DMS53 treated with DMSO at 0.1 percent for 48 hours (cell line): ENCODE results near the gene LPGAT1.

ENCODE experiments used
- DNase-seq: peaks from one replicate; lab custom pipeline; 2025; ENCODE audit not compliant: unreplicated experiment; lab: John Stamatoyannopoulos, UW

LPGAT1 gene

DNA sequence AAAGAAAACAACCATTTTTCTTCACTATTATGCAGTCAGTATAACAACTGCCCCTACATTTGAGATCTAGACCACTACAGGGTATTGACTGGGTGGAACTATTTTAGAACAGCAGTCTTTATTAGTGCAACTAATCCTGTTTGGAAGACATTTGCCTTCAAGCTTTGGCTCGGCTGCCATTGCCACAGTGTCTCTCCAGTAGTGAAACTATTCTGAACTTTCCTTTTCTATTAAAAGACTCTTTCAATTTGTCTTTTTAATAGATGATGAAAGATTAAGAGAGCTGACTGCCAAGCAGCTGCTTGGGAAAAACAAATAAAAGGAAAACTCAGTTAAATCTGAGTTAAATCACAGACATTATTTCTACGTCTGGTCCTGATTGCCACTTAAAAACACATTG, 49.3 kb downstream of the LPGAT1 start:
- DNase-seq, result no peak

DNA sequence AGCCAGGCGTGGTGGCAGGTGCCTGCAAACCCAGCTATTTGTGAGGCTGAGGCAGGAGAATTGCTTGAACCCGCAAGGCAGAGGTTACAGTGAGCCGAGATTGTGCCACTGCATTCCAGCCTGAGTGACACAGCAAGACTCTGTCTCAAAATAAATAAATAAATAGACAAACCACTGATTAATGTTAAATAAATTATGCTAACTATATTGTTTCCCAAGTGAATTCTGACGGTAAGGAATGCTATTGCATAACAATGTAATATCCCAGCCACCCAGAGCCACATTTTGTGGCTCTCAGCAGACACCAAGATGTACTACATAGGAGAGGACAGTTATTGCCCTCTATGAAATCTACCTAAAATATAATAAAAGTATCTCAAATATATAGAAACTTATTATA, 55.4 kb downstream of the LPGAT1 start:
- no peak for DNase-seq

DNA sequence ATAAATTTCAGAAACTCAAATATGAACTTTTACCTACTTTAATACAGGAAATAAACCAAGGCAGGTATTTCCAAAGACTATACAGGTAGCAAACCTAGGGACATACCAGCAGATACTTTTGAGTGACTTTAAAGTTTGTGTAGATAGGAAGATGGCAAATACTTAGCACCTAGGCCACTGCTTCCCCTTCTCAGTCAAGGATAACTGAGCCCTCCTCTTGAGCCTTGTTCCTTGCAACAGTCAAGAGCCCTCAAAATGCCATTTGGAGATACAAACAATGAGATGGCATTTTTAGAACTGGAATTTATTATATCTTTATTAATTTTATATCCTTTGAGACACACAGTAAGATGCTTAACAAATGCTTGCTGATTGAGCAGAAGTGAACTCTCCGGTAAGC, 65.9 kb downstream of the LPGAT1 start:
- no peak for DNase-seq

DNA sequence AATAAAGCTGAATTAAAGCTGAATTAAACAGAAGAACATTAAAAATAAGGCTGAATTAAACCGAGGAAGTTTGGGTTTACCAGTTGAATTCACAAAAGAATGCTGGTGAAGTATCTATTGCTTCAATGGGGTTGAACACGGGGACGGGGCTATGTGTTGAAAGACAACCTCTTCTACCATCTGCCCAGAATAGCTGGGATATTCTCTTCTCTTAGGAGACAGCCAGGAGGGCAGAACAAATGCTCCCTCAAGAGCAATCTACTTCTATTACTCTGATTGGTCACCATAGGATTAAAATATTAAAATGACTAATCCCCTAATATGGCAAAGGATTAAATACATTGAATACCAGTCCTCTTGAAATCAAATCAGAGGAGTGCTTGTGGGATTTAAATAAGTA, 68.4 kb downstream of the LPGAT1 start:
- DNase-seq, result no peak

DNA sequence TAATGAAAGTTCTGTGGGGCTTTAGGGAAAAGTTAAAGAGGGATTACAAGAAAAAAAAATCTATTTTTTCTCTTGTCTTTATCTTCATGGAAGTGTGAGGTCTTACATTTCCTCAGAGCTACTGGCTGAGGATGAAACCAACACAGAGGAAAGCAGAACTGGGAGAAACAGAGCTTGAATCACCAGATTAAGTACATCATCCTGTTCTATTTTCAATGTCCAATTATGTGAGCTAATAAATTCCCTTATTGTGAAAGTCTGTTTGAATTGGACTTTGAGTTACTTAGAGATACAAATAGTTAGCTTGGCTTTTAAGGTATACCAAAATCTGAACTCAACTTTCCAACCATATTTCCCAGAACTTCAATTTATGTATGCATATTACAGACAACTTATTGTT, 69.2 kb downstream of the LPGAT1 start:
- DNase-seq, result no peak

DNA sequence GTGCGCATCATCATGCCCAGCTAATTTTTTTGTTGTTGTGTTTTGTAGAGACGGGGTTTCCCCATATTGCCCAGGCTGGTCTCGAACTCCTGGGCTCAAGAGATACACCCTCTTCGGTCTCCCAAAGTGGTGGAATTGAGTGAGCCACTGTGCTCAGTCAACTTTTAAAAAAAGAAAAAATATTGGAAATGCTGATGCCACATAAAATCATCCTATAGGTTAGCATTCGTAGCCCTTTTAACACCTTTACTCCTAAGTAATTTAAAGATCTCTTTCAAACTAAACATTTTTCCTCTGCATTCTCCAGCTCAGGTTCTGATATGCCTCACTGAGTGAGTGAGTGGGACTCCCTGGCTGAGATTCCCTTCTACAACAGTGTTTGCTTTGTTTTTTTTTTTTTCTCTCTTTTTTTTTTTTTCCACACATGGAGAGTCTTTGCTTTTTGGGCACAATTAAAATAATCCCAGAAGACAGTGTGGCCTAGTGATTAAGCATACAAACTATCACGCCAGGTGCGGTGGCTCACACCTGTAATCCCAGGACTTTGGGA, 74.0 kb downstream of the LPGAT1 start:
- no peak for DNase-seq

DNA sequence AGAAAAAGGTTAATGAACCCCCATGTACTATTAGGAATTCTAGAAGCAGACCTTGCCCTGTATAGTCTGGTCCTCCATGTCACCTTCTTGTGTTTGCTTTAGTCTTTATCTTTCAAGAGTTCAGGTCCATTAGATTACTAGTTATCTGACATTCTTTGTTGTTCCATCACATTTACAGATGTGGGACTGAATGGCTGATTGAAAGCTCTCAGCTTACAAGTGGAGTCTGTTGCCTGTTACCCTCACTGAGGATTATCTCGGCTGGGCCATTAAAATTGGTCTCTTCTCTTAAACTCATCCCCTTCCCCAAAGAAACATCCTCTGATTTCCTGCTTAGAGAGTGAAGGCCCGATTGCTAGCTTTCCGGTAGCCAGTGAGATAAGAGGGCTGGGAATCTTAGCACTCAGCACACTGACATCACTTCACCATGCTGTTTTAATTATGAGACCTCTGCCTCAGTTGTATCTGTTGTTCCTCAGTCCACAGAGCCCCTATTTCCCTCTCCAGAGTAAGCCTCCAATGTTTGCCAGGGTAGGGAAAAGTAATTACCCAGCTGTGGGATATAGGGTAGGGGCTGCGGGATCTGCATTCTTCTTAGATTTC, 76.8 kb downstream of the LPGAT1 start:
- DNase-seq, result no peak

DNA sequence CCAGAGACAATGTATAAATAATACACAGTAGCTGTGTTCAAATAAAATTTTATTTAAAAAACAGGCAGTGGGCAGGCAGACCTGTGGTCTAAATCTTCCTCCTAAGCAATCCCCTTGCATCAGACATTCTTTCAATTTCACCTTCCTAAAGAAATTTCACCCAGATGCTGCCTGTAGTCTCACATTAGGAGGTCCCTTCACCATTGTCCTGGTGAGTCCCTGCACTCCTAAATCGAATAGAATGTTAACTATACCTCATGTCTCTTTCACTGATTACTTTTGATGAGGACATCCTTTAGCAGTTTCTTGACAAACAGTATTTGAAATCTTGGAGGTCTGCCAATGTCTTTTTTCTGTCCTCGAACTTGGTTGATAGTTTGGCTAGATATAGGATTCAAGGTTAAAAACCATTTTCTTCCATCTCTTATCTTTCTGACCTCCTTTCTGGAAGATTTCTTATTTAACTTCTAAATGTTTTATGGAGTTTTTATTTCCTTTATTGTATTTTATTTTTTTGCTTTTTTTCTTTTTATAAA, 77.5 kb downstream of the LPGAT1 start:
- DNase-seq, result no peak

DNA sequence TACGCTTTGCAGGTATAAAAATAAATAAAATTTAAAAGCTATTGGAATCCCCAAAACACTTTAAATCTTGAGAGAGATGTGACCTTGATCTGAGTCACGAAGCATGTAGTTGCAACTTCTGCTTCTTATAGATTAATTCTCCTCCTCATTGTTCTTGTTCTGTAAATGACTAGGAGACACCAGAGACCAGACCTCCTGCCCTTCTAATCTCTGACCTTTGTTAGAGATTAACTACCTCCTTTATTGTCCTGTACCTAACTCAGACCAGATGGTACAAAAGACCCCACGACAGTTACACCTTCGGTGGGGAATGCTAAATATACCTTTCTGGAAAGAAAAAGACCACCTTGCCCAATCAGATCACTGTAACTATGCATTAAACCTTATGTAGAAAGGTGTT, 78.2 kb downstream of the LPGAT1 start:
- no peak for DNase-seq

DNA sequence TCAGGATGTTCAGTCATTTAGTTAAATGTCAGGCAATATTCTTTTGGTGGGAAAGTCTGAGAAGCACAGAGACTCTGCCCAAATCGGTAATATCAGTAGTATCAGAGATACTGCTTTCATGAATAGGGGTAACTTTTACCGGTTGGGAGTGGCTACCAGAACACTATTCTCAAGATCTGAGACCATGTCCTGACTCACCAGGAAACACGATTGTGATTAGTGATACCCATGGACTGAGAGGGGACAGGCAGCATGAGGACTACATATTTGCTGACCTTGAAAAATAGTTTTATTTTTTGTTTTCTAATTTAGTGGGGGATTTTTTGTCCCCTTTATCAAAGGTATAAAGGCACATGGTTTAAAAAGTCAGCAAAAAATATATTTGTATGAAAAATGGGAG, 79.1 kb downstream of the LPGAT1 start:
- DNase-seq, result no peak

DNA sequence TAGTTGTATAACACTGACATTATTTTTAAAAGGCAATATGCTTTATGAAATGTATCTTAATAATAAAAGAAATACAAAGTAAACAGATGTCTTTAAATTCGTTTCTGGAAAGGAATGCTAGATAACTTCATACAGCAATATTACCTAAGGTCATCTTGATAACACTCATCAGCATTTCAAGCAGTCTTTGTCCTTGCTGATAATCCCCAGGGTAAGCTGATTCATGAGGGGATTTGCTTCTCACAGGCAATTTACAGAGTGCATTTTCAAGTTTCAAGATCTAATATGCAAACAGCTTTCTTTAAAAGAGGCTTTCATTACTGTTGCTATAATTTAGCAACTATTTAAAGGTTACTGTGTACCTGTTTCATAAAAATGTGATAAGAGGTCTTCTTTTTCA, 80.0 kb downstream of the LPGAT1 start:
- no peak for DNase-seq

DNA sequence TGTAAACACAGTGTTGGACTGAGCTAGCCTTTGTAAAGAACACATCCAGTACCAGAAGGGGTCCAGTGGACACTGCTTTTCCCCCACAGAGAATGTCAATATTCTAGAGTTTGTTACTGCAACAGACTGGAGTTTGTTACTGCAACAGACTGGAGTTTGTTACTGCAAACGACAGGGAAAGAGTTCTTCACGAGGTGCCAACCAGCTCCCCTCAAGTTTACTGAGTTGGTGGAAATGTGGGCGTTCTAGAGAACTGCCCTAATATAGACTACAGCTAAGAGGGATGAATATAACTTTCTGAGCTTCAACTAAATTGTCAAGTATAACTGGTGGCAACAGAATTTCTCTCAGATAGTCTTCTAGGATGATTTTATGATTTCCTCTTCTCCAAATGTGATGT, 81.3 kb downstream of the LPGAT1 start:
- no peak for DNase-seq

DNA sequence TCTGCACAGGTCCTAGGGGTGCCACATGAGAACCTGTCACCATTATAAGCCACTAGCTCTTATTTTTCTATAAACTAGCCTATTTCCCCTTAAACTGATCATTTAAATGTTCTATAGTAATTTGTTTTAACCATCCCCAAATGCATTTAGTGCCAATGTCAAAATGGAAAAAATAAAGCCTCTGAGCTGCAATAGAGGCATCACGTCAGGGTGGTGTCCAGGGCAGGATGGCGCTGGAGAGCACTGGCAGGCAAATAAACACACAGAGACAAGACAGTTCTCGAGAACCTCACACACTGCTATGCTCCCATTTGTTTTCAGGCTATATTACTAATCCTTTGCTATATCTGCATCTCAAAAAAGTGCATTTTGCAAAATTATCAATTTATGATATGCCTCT, 81.8 kb downstream of the LPGAT1 start:
- DNase-seq, result no peak

DNA sequence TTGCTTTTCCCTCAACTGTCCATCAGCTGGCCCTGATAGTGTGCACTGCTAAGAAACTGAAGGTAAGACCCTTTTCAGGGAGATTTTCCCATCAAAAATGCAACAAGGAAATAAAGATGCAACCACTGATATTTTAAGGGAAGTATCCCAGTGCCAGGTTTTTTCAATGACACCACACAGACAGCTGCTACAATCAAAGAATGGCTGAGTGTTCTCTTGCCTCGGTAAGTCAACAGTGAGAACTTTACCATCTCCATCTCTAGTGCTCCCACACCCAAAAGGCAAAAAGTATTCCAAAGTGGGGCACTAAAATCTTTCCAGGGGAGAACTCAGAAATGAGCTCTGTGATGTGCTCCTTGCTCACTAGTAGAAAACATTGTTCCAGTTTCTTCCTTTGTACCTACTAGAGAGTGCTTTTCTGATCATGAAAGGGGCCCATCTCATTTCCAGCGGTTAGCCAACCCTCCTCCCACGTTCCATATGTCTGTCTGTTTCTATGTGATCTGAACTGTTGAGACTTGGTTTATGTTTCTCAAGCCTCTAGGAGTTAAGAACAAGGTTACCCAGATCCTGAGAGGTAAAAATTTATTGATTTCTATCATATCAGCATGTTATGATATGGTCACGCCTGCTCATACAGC, 87.6 kb downstream of the LPGAT1 start:
- peak; percentile 27 for DNase-seq

DNA sequence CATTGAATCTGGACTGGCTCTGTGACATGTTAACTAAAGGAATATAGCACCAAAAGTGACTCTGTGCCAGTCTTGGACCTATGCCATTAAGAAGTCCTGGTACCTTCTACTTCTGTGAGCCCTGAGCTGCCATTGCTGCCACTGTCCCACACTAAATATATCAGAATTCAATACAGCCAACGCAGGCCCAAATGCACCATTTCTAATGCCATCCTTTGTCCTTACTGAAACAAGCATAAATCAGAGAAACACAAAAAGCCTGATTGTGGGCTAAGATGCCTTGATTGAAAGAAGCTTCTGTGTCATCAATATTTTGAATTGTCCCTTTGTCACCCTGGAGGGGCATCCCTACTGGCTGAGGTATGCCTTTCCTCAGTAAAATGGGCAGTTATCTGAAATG, 88.3 kb downstream of the LPGAT1 start:
- no peak for DNase-seq

DNA sequence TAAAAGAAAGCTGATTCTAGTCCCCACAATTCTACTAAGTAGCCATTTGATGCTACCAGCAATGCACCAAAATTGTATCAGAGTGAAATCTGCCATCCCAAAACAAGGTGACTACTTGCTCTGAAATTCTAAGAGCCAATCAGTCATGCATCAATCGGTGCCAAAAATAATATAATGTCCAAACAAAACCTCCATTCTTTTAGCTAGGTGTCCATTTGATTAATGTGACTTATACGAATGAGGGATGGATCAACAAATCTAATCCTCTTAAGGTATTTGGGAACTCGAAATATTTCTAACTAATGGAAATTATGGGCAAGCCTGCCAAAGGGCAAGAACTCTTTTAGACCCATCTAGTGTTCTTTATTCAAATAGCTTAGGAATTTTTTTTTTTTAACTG, 88.8 kb downstream of the LPGAT1 start:
- no peak for DNase-seq

DNA sequence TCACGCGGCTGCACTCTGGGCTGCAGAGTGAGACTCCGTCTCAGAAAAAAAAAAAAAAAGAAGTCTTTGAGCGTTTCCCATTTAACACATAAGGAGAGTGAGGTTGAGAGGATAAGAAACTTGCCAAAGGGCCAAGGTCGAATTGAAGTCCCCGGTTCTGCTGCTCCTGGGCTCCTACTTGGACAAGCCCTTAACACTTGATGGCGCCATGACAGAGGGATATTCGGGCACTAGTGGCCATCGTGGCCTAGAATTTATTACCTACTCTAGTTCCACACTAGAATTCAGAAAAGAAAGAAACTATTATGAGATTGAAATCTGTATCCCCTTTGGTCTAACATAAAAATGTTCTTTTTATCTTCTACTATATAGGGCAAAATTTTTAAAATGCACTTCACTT, 89.4 kb downstream of the LPGAT1 start:
- no peak for DNase-seq

DNA sequence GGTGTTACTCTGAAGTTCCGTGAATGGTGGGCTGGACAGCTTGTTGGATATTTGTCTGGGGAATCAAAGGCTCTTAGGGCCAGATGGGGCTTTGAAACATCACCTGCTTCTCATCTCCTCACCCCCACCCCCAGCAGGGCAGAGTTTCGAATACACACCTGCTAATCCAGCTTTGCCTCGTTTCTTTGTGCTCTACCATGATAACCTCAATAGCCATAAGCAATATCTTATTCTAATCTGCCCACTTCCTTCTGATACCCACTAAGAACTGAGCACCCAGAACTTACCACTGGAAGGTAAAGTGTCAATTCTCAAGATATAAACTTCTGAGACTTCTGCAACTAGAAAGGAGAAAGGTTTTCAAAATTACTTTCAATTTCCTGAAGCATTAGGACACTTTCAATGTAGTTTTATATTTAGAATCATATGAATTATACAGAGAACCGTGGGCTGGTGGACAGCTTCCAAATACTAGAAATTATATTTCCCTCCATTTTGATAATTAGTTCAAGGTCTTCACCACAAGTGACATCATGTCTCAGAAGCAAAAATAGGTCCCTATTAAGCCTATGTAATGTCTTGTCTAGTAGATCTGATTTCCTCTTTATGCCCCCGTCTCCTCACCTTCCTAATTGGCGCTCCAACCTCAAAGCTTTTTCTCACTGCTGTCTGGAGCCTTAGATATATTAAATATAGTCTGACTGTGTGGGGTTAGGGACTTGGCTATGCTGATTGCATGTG, 90.7 kb downstream of the LPGAT1 start:
- DNase-seq, result no peak

DNA sequence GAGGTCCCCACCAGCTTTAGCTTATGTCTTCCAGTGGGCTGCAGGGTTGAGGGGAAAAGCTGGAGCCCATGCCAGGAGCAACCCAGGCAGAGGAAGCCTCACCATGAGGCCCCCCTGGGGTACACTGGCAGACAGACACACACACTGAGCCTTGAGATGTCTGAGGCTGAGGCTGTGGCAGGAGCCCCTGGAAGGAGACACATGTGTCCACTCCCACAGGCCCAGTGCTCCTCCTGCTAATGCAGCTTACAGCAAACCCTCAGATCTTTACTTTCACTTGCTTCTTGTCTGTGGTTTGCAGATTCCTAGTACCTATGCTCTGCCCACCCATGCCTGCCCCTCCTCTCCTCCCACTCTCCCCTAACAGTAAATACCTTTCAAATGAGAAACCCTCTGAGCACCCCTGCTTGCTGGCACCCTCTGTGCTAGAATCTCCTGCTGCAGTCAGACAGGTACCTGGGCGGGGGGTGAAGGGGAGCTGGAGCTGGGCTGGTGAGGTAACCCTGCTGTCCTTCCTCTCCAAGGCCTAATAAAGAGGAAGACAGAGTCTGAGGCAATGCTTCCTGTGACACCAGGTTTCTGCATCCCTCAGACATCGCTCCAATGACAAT, 91.8 kb downstream of the LPGAT1 start:
- DNase-seq, result no peak

DNA sequence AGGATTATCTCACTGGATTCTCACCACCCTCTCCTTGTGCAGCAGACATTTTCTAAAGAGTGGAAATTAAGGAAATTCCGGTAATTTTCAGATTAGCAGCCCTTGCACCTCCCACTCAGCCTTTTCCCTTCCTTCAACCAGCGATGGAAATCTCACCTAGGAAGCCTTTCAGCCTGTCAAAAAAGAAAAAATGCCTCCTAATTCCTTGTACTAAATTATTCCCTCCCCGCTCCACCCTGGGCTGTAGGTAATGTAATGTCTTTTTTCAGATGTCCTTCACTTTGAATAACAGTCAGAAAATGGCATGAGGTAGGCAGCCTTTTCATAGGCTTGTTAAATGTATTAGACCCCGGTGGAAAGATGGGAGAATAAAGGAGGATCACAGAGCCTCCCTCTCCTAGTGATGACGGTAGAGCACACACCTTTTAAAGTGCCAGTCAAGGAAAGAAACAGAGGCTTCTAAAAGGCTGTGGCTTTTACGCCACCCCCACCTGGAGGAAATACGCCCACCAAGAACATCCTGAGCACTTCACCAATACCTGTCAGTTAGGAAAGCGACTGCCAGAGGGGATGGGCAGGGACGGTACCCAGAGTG, 92.4 kb downstream of the LPGAT1 start:
- DNase-seq, result no peak
